Ovary (tissue), 9 donors: ENCODE measurements around the gene DRC7. TPM values are rescaled to one million over a fixed set of nuclear protein-coding genes. Genes with fewer than 3 reads are reported as not detected.

Experiments used
- DNase-seq, 5 donors: peaks; one replicate each; pipeline ENCODE4 v3.0.0-alpha.2; 2019 to 2020
- H3K27ac ChIP-seq, 2 donors: fragments of 200-600 bp; one replicate each; pipeline versions ENCODE4 v1.5.1 to v1.8.0; 2019 to 2022
- H3K27me3 ChIP-seq: fragments of 200-600 bp; one replicate; pipeline ENCODE4 v1.8.0; 2022
- H3K36me3 ChIP-seq: fragments of 200-600 bp; sonication (generic); one replicate; pipeline ENCODE4 v1.5.1; 2019
- H3K4me1 ChIP-seq: one replicate; pipeline ENCODE4 v1.8.1; 2013; ENCODE audit warnings: mild to moderate bottlenecking, moderate library complexity; ENCODE audit not compliant: insufficient read depth
- H3K4me3 ChIP-seq: fragments of 200-600 bp; sonication (generic); one replicate; pipeline ENCODE4 v1.5.1; 2017
- H3K9me3 ChIP-seq, 2 donors: fragments of 200-600 bp in 1 of 2; sonication (generic) in 1 of 2; one replicate each; pipeline versions ENCODE4 v1.5.1 to v1.8.1; 2013 to 2019; ENCODE audit warnings: mild to moderate bottlenecking in 1 of 2, moderate library complexity in 1 of 2
- CTCF ChIP-seq, 3 donors: fragments of 450-650 bp in 2 of 3; fragments of 200-600 bp in 1 of 3; IDR thresholded peaks; one replicate each; pipeline versions ENCODE4 v1.5.1 to v1.8.0; 2016 to 2022; ENCODE audit warnings: antibody characterized with exemption in 3 of 3, mild to moderate bottlenecking in 1 of 3
- EP300 ChIP-seq: sonication (generic); formaldehyde crosslinking; IDR thresholded peaks from one replicate; pipeline ENCODE4 v1.6.1; 2017; ENCODE audit warnings: antibody characterized with exemption
- POLR2A ChIP-seq: fragments of 450-650 bp; IDR thresholded peaks from one replicate; pipeline ENCODE4 v1.6.1; 2017; ENCODE audit warnings: antibody characterized with exemption, mild to moderate bottlenecking, moderate library complexity
- WGBS, 3 donors: extraction: QIAGEN DNeasy Blood & Tissue Kit in 1 of 3; methylation state at CpG; one replicate each; pipeline versions ENCODE4 v1.1.5 to v1.1.7; 2013 to 2017; 5-methylcytosine and 5-hydroxymethylcytosine counted together
- intact Hi-C, 4 donors: fragments of 100-400 bp; cut with DNase I; formaldehyde crosslinking; loops; one replicate each; pipeline versions ENCODE4 v1.11.0 to v1.15.1; 2022 to 2023
- polyA plus RNA-seq, 2 donors: library from polyadenylated mRNA; stranded (reverse); fragments of 200-250 nt in 1 of 2; fragments of 350-450 nt in 1 of 2; fragmentation: Illumina TruSeq in 1 of 2; extraction: RNeasy Lipid Tissue Mini Kit (QIAGEN cat#74804) in 1 of 2; gene quantifications; one replicate each; pipeline ENCODE4 v1.2.3, GENCODE V29; 2013 to 2014
- total RNA-seq, 7 donors: library from RNA; depleted of rRNA in 2 of 7; stranded (reverse); fragments of >200 nt in 2 of 7; fragmentation: NEBNext Ultra II Directional in 3 of 7; extraction: Animal tissue kit (Norgen Biotek cat#: 25700) in 3 of 7; gene quantifications; one replicate each; pipeline versions ENCODE4 v1.1.0 to v1.2.4, GENCODE V29; 2016 to 2023
- donor health status: DM: no; HTN: no; CAD: no; lungs with moderate emphysema.
- donor health status: DM: no; HTN: no; CAD: no.
- donor health status: Bipolar disorder and iron deficiency.
- donor health status: DM: yes; HTN: yes; CAD: no.
- donor health status: DM: no; HTN: no; CAD: no.
- donor health status: DM: yes; HTN: yes; CAD: no.

DRC7 gene
- total and polyA plus RNA-seq, 9 donors = 0.07 to 12.5 (median 0.67) TPM; not detected in 3

GRCh38 chr16:57672824-57673223, 21.8 kb upstream of the DRC7 start:
- H3K36me3 ChIP-seq = no peaks in the 10 kb centered on the region
- DNase-seq = no peak
- no peaks in the 10 kb centered on the region for H3K9me3 ChIP-seq
- 83 to 86% (median 84%) methylated on average over 2 of the region's 2 CpGs for WGBS, 3 donors
- no peaks in the 10 kb centered on the region for H3K27me3 ChIP-seq
- H3K4me3 ChIP-seq = no peak overlapping the region
- intact Hi-C loops = no loop called here
- H3K4me1 ChIP-seq = no peaks in the 10 kb centered on the region
- no peak overlapping the region for H3K27ac ChIP-seq
- TF ChIP-seq CTCF (IDR thresholded peaks at IDR 0.05) (no peak), POLR2A (no peak), EP300 (no peak)

- intact Hi-C loops = no loop called here
- no peaks in the 10 kb centered on the region for H3K9me3 ChIP-seq
- 20 to 28% (median 24%) methylated on average over 12 of the region's 12 CpGs for WGBS, 3 donors
- no peaks in the 10 kb centered on the region for H3K27me3 ChIP-seq
- H3K36me3 ChIP-seq = no peaks in the 10 kb centered on the region
- TF ChIP-seq EP300 (no peak), CTCF (IDR thresholded peaks at IDR 0.05) (no peak), POLR2A (no peak)
- H3K4me3 ChIP-seq = no peak overlapping the region
- no peaks in the 10 kb centered on the region for H3K4me1 ChIP-seq
- DNase-seq = no peak
- H3K27ac ChIP-seq = no peak overlapping the region
These were observed 18.7 kb upstream of the DRC7 start for GRCh38 chr16:57675741-57676551.

- Histone ChIP-seq H3K27me3 (no peaks in the 10 kb centered on the region), H3K36me3 (no peaks in the 10 kb centered on the region), H3K4me1 (no peaks in the 10 kb centered on the region), H3K9me3 (no peaks in the 10 kb centered on the region), H3K4me3 (no peak overlapping the region), H3K27ac (no peak overlapping the region)
- 42 to 66% (median 44%) methylated on average over 4 of the region's 4 CpGs for WGBS, 3 donors
- intact Hi-C loops = no loop called here
- no peak for TF ChIP-seq POLR2A
- no peak for TF ChIP-seq CTCF (IDR thresholded peaks at IDR 0.05)
- no peak for TF ChIP-seq EP300
- no peak for DNase-seq
These were observed 18.0 kb upstream of the DRC7 start for GRCh38 chr16:57676553-57677085.

- Histone ChIP-seq H3K27me3 (no peaks in the 10 kb centered on the region), H3K9me3 (no peaks in the 10 kb centered on the region), H3K4me3 (no peak overlapping the region), H3K36me3 (no peaks in the 10 kb centered on the region), H3K4me1 (no peaks in the 10 kb centered on the region), H3K27ac (no peak overlapping the region)
- intact Hi-C loops = no loop called here
- 61 to 69% (median 63%) methylated on average over 14 of the region's 14 CpGs for WGBS, 3 donors
- no peak for TF ChIP-seq POLR2A
- no peak for TF ChIP-seq EP300
- no peak for TF ChIP-seq CTCF (IDR thresholded peaks at IDR 0.05)
- no peak for DNase-seq
These were observed 16.8 kb upstream of the DRC7 start for GRCh38 chr16:57677622-57678369.
